ENCODE results near the gene SYTL2.

The SYTL2 gene

DNA sequence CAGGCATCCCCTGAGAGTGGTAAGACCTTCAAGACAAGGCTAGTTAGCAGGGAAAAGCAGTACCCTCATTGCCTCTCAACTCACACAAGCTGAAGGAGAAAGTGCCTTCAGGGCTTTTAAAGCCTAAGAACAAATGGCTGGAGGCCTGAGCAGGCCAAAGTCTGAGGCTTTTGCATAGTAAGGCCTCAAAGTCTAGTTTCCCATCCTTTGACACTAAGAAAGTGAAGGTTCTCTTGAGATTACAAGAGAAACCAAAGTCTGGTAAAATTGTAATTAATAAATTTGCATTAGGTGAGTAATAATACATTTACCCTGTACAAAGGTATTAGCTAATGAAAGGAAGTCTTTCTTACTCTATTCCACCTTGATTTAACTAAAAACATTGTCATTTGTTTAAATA, 78.0 kb downstream of the SYTL2 start:
- DNase-seq (ENCODE audit: low read depth in 3 of 3) = no peak

DNA sequence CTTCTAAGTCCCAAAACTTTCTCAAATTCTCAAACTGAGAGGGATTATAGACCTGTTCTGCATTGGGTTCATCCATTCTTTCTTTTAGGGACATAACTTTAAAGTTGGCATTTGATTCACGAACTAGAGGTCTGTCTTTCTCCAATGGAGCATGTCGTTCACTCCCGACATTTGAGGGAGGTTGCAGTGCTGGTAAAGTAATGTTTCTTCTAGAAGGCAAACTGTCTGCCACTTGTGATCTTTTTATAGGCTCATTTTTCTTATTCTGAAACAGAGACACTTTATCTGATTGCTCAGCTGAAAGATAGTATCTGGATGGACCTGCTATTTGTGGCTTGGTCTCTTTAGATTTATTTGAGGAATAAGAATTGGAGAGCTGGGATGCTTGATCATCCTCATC, 84.6 kb downstream of the SYTL2 start:
- no peak for DNase-seq (ENCODE audit: low read depth in 3 of 3)

DNA sequence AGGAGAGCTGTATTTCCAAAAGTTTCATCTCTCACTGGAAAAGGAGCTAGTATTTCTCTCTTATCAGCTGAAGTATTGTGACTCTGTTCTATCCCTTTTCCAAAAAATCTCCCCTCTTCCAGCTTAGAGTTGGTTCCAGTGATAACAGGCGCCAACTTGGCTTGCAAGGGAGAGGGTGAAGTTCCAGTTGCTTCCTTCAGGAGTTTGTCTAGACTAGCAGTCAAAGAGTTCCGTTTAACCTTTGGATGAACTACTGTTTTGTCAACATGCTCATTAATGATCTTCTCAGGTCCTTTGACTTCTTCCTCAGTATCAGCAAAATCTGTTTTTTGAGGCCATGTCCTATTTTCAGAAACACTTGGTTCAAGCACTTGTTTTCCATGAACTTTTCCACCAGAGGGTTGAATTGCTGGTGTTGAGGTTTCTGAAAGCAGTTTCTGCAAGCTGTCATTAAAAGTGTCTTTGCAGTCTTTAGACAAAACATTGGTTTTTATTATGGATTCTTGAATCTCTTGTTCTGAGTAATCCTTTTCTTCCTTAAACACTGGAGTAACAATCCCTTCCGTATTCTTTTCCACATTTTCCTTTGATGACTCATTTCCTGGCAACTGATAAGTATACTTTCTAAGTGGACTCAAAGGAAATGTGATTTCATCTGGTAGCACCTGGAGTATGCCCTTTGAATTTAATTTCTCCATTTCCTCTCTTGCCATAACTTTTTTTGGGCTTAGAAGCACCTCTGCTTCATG, 85.3 kb downstream of the SYTL2 start:
- no peak for DNase-seq (ENCODE audit: low read depth in 3 of 3)

DNA sequence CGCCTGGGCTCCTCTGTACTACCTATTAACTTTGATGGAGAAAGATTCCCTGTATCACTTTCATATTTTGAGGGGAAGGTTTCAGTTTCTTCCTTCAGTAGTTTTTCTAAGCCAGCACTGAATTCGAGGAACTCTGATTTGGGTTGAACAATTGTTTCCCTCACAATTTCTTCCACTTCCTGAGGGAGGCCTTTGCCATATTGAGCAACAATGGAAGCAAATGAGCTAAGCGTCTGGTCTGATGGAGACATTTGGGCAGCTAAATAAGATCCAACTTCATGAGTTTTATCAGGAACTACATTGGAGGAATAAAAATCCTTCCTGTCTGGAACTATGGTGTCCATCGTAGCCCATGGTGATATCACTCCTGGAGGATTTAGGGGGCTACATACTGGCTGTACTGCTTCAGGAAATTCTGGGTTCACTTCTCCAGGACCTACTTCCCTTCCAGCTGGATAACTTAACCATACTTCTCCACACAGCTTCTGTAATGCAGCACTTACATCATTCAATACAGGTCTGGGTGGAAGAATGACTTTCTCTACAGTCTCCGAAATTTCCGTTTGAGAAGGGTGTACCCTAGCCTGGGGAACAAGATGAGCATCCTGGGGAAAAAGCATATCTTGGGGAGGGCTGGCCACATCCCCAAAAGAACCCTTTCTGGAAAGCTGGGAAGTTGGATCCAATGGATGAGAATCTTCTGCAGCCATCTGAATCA, 86.0 kb downstream of the SYTL2 start:
- DNase-seq (ENCODE audit: low read depth in 3 of 3) = no peak

DNA sequence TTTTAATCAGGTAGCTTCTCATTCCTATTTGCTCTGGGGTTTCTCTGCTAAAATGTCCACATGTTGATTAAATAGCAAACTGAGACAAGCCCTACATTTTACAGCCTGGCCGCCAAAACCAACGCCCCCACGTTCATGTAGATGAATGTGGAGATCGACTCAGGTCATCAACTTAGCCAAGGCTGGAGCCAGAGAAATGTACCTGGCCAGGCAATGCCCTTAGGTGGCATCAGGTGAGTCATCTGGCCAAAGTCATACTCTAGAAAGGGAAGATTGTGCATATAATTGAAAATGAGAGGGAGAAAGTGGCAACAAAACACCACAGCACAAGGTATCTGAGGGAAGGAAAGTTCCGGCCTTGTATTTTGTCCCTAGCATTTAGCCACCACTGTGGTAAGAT, 87.9 kb downstream of the SYTL2 start:
- DNase-seq (ENCODE audit: low read depth in 3 of 3) = no peak

DNA sequence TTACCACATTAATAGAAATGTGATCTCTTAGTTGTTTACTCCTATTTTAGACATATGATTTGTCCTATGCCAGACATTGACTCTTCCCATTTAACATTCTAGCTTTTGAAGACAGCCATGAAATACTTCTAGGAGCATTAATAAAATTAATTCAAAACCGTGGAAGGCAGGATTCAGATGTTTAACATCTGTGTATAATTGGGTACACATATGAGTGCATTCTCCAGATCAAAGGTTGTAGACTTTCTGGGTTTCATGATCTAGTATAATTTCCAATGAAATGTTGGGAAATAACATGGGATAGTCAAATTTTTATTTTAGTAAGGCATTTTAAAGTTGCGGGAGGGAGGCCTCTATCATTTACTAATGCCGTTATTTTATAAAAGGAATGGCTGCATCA, 89.8 kb downstream of the SYTL2 start:
- no peak for DNase-seq (ENCODE audit: low read depth in 3 of 3)

DNA sequence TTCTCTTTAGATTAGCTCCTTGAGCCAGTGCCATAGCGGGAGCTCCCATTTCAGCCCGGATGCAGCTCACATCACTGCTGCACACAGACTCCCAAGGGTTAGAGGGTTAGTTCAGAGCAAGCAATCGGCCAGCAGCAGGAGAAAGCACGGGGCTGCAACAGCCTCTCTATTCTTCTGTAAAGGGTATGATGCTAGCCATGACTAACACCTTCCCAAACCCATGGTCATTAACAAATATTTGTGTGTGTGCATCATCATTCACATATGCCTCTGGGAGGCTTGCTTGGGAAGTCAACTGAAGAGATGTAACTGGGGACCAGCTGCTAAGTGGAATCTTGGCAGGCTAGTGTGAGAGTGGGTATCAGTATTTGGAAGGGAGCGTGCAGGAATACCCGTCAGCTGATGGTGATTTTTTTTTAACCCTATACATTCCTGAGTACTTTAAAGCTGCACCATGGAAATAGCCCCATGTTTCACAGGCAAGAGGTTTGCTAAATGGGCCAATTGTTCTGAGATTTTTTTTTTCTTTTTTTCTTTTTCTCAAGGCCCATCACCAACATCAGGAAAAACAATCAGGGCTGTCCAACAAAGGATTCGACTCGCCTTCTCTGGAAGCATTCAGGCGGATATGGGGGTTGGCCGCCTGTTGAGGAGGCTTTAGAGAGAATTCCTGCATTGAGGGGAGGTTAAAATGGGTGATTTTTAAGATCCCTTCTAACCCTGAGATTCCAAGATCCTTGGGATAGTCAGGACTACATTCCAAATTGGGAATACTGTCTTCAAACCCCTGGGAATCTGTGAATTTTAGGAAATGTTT, 91.7 kb downstream of the SYTL2 start:
- no peak for DNase-seq (ENCODE audit: low read depth in 3 of 3)

DNA sequence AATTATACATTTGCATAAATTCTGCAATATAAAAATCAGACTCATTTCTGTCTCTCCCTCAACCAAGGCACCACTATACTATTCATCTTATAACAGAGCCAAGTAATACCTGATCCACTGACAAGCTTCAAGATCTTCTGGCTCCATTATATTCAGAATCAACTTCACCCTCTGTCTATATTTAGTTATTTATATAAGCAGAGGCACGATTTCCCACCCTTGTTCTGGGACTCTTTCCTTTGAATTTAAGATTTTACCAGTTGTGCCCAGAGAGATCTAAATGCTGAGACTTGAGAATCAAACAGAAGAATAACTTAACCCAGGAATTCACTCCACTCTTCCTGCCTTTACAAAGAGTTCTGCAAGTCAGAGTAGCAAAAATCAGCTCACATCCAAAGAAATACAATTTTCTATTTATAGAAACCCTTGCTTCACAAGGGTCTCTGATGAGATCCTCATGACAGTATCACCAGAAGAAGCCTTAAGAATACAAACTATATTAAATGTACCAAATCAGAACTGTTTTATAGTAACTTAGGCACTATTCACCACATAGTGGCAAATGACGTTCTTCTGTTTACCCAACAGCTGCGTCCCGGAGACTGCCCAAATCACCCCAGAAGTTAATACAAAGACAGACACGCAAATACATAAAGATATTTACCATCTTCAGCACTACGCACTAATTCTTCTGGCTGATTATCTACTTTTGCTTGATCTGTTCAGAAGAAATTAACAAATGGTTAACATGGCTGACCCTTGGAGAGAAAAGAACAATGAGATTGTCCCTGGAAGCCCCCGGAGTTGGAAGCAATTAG, 92.6 kb downstream of the SYTL2 start:
- DNase-seq (ENCODE audit: low read depth in 3 of 3) = no peak

DNA sequence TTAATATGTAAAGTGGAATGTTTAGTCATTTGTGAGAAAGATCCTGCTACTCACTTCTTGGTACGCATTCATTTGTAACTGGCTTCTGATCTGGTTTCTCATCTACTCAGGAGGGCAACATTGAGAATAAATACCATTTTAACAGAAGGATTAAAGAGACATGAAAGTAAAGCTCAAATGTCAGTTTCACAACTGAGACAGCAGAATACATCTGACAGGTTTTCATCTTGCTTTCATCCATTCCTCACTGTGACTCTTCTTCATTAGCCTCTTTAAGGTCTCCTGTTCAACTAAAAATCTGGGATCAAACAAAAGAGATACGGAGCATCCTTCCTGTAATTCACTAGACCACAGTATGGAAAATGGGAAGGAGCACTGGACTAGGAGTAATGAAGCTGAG, 93.5 kb downstream of the SYTL2 start:
- DNase-seq (ENCODE audit: low read depth in 3 of 3) = no peak

DNA sequence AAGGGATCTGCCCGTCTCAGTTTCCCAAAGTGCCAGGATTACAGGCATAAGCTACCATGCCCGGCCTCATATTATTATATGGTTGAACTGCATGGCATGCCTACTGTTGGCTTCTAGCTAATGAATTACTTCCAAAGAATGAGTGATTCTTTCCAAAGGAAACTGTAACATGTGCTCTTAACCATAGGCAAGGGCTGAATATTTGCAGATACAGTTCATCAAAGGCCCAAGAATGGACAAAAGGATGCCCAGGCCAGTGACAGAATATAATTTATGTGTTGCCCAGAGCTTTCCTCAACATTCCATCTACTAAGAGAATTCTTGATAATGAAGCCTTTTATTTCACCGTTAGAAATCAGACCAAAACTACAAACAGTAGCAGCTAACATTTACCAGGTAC, 98.0 kb downstream of the SYTL2 start:
- no peak for DNase-seq (ENCODE audit: low read depth in 3 of 3)

DNA sequence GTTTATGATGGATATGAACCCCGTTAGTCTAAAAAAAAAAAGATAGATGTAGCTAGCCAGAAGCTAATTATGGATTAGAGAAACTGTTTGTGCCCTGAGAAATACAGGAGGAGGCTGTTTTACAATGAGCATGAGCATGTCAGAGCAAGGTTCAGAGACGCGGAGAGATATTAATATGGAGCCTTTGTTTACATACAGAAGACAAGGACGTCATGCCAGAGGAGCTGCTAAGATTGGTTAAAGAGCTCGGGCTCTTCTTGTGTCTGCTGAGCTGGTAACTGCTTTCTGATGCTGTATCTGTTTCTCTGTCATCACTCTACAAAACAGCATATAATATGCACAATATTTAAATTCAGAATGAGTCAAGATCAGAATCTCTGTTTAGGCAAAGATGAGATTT, 100.0 kb downstream of the SYTL2 start:
- DNase-seq (ENCODE audit: low read depth in 3 of 3) = no peak

DNA sequence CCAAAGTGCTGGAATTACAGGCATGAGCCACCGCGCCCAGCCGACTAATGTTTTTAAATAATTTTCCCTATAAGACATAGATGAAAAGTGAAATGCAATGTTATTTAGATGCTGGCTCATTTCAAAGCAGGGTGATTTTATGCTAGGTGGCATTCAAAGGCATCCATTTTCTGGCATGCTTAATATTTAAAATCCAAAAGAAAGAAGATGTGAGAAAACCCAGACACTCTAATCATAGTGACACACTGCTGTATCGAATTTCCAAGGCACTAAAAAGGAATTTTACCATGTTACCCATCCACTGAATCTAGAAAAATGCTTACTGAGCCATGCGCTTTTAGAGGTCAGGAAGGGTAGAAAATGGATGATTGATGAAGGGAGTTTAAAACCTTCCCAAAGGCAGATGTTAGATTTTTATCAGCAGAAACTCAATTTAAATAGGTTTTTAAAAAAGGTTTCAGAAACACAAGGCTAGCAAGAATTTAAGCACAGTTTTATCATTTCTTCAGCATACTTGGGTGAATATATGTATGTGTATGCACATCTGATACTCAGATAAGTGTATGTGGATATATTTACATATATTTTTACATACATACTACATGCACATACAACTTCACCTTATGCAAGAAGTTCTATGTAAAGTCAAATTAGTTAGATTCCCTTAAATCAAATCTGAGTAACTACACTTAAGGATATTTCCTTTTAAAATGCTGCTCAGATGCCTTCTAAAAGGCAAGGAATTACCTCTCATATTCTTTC, 100.8 kb downstream of the SYTL2 start:
- DNase-seq (ENCODE audit: low read depth in 3 of 3) = no peak

DNA sequence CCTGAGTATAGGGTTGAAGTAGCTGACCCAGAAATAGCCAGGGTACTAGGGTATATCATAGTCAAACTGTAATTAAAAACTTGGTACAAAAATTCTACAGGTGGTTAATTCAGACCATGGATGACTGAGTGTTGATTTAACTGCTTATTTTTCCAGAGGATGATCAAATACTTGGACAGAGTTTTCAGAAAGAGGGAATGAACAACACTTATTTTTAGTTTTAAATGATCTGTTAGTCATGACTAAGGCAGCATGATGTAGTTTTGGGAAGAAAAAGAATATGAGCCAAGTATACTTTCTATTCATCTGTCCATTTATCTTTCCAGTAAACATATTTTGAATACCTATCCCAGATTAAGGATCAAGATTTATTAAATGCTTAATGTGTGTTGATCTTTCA, 105.1 kb downstream of the SYTL2 start:
- DNase-seq (ENCODE audit: low read depth in 3 of 3) = no peak

DNA sequence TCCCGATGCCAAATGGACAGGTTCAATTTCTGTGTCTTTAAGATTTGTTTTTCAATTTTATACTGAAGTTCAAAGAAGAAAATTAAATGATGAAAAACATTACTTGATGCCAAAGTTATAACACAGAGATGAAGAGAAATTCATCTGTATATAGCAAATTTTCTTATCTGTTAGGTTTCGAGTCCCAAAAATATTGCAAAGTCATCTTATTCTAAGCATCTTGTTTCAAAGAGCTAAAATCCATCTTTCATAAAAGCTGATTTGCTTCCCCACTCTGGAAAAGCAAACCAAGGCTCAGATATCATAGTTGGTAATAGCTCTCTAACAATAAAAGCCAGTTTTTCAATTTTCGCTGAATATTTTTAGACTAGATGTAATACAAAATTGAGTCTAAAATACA, 106.0 kb downstream of the SYTL2 start:
- DNase-seq (ENCODE audit: low read depth in 3 of 3) = no peak

DNA sequence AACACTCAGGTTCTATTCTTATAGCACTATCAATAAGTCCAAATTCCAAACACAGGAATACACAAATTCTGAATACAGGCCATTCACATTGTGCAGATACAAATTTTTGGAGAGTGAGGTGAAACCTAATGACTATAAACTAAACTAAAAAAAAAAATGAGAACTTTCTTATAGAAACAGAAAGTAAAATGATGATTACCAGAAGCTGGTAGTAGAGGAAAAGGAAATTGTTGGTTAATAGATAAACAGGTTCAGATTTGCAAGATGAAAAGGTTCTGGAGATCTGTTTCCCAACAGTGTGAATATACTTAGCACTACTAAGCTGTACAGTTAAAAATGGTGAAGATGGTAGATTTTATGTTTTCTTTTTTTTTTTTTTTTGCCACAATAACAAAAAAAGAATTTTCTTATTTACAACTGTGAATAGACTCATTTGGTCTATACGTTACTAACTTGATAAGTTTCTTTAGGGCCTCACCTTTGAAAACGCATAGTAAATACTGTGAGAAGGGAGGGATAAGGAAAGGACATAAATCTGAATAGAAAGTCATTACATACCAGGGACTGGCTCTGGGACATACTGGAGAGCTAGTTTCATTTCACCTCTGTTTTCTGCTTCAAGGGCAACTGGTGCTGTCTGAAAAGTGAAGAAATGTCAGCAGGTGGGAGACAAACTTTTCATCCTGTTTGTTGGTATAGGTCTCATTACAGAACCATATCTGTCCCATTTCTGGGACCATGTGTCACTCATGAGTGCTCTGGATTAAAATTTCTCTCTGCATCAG, 110.8 kb downstream of the SYTL2 start:
- no peak for DNase-seq (ENCODE audit: low read depth in 3 of 3)

DNA sequence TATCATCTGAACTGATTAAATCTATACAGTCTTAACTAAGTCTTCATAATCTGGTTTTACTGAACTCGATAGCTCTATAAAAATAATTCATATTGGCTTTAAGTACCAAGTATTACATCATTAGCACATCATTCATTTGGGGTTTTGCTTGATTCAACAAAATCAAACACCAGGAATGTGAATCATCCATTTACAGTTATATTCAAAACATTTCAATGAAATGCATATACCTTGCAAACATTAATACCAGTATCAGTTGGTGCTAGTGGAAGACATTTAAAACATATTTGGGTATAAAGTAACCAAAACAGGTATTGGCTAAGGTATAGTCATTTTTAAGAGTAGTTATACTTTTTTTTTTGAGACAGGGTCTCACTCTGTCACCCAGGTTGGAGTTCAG, 112.7 kb downstream of the SYTL2 start:
- no peak for DNase-seq (ENCODE audit: low read depth in 3 of 3)

DNA sequence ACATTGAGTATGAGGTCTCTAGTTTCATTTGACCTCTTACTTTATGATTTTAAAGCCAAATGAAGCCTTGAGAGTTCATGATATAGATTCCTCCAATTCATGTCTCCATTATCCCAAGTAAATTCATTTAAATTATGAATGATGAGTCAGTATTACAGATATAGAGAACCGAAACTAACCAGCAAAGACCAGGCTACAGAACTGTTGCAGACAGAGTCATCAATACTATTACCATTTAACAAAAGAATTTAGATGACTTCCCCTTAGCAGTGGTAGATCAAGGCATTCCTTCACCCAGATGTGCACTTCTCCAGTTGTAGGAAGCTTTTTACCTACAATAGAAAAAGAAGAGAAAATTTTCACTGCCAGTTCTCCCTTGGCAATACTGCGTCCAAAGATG, 113.2 kb downstream of the SYTL2 start:
- no peak for DNase-seq (ENCODE audit: low read depth in 3 of 3)

DNA sequence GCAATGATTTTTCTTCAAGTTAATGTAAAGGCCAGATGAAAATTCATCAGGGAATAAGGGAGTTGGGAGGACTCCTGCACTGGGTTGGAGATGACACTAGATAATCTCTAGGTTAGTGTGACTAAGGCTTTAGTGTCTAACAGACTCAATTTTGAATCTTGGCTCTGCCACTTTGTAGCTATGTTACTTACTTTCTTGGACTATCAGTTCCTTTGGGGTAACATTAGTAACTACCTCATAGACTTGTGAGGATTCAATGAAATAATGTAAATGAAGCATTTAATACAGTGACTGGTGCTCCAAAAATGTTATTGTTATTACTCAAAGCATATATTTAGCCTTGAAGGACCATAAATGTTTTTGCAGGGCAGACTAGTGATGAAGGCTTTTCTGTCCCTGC, 115.4 kb downstream of the SYTL2 start:
- DNase-seq (ENCODE audit: low read depth in 3 of 3) = no peak

DNA sequence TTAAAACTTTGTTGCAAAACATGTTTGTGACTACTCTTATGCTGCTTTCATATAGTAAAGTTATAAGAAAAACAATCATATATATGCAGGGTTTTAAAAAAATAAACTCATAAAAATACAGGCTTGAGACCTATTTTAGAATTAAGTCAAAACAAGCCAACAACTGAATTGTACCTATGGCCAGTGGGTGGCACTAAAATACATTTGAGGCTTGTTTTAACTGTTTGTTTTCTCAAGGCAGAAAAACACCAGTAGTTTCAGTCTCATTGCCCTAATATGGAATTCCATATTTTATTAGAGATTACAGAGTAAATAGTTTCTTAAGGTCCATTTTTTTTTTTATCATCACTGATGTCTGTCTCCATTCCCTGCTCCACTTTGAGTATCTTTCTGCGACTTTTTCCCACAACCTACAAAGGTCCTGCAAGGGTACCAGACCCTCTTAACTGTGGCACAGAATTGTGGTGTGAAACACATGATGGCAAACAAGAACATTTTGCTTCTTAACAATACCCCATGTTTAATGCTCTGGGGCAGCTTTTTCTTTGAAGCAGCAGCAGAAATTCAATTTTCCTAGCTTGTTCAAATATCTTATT, 116.5 kb downstream of the SYTL2 start:
- DNase-seq (ENCODE audit: low read depth in 3 of 3) = no peak

All from stimulated activated CD4-positive, alpha-beta T cell treated with anti-CD3 and anti-CD28 coated beads, TNF-alpha, amount 100 ng/mL, for 48 hours (primary cell).